Stimulated activated CD4-positive, alpha-beta T cell treated with anti-CD3 and anti-CD28 coated beads, Interleukin-2, amount 100 ng/mL, for 4 hours (primary cell): ENCODE data around the gene ADAM30.

ENCODE experiments used
- DNase-seq: peaks from one replicate; pipeline ENCODE4 v3.0.0-alpha.2; 2020; ENCODE audit warnings: low read depth

Gene ADAM30

DNA sequence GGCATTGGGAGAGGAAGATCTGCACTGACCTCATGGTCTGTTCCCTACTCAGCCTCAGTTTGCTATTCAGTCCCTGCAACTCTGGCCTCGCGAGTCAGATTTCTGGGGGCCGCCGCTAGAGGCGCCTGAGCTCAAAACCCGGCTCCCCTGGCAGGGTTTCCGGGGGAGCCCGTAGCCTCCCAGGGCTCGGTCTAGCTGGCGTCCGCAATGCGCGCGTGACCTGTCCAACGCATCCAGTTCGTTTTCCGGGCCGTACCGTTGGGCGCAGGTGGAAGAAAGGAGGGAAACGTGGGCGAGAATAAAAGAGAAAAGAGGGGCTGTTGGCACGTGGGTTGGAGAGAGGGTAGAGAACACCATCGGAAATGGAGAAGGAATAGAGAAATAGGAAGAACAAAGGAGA lies at the start of gene ADAM30:
TSS of gene ADAM30 (minus strand) at position 213 of the 400 bp plus-strand sequence. CDS start at position 34, 179 bp downstream.
- DNase-seq = no peak

DNA sequence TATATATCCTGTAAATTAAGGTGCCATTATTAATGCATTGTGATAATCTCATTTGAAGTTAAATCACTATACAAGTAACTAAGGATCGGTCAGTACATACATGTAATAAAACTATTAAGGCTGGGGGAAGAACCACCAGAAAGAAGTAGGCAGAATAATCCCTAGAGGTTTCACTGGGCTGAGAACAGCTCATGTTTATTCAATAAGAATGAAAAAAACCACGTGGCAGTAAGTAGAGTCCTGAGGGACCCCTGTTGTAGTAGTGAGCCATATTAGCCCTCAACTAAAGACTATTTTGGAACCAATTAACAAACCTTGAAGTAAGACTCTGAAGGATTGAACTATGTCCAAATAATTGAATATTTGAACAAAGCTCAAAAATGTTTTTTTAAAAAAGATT lies 46.9 kb upstream of the ADAM30 start:
- no peak for DNase-seq

- DNase-seq = no peak
Measured at GRCh38 chr1:119941392-119941791, 45.1 kb upstream of the ADAM30 start.

DNA sequence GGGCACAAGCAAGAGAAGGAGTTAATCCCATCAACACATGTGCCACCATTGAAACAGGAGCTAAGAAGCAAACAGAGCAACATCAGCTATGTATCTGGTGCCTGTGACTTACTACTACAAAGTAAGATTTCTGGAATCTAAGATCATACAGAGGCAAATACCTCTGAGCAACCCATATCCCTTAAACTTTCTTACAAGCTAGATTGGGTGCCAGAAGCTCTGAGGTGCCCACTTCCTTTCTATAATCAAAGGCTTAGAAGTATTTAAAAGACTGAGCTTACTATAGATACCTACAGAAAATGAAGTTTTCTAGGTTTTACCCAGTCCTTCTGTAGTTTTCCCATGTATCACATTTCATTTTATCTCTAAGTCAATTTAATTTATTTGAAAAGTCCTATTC lies 44.4 kb upstream of the ADAM30 start:
- DNase-seq = no peak

DNA sequence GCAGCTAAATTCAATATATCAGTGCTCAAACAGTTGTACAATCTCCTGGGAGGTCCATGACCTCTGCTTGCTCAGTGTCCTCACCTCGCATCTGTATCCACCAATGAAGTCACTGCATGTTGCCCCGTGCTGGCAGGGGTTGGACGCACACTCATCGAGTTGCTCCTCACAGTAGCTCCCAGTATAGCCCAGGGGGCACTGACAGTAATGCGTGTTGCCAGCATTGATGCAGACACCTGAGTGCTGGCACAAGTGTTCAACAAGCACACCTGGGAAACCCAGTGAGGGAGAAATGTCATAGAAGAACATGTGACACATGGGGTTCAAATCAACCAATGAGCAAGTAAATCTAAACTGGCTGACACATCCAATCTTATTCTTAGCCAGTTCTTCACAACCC lies 40.9 kb upstream of the ADAM30 start:
- no peak for DNase-seq

- DNase-seq = no peak
Measured at GRCh38 chr1:119935915-119936314, 39.6 kb upstream of the ADAM30 start.

- no peak for DNase-seq
Measured at GRCh38 chr1:119935373-119935772, 39.1 kb upstream of the ADAM30 start.

DNA sequence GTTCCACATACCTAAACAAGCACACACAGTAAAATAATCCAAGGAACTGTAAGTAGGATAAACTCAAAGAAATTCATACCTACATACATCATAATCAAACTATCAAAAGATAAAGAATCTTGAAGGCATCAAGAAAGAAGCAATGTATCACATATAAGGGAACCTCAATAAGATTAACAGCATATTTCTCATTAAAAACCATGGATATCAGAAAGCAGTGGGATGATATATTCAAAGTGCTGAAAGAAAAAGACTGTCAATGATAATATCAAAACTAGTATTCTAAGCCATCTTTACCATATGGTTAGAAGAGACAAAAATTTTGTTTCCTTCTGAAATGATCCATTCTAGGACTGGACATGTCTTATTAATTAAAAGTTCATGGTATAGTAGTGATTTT lies 37.1 kb upstream of the ADAM30 start:
- no peak for DNase-seq

- DNase-seq = no peak
Measured at GRCh38 chr1:119929643-119930315, 33.5 kb upstream of the ADAM30 start.

DNA sequence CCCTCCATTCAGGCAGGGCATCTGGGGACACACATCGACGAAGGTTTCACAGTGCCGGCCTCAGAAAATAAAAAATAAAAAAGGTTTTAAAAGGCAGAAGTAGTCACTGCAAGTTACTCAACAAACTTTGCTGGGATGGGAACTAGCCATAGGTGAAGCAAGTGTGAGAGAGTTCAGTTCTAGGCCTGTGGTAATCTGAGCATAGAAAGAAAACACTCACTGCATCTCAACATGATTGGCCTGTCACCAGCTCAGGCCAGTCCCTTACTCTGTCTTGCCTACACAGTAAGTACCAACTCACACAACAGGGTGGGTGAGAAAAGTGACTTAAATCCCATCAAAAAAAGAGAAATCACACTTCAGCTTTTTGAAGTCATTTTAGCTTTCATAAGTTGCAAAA lies 30.2 kb upstream of the ADAM30 start:
- DNase-seq = no peak

DNA sequence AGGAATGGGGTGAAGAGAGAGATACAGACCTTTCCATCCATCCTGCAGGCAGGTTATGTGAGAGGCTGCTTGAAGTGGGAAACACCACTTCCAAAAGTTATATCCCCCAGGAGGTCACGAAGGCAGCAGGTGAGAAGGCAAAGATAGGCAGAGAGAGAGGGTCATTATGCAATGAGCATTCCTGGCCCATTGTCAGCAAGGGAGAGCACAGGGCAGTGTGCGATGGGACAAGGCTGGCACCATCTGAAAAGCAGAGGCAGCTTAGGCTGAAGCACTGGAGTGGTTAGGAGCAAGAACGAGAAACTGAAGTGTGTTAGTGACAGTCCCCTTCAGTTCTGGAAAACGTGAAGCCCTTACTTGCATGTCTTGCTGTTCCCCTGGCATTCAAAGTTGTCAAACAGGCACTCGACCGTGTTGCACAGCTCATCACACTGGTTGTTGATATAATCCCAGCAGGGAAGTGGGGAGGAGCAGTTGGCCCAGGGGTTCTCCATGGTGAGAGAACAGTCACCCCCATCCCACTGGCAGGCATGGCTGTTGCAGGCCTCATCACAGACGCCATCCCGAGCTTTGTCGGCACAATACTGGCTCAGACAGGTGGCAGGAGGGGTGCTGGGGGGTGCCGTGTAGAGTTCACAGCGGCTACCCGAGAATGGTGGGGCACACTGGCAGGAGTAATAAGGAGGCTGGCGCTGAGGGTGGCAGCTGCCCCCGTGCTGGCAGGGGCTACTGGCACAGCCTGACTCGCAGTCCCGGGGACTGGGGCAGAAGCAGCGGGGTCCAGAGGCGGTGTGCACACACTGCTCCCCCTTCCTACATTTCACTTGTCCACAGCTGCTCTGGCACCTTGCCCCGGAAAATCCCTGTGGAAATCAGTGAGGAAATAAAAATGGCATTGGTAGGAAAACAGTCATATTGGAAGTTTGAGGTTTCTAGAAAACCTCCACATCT lies 28.9 kb upstream of the ADAM30 start:
- DNase-seq = no peak

GRCh38 chr1:119920104-119920968 lies 24.0 kb upstream of the ADAM30 start:
- DNase-seq = no peak

DNA sequence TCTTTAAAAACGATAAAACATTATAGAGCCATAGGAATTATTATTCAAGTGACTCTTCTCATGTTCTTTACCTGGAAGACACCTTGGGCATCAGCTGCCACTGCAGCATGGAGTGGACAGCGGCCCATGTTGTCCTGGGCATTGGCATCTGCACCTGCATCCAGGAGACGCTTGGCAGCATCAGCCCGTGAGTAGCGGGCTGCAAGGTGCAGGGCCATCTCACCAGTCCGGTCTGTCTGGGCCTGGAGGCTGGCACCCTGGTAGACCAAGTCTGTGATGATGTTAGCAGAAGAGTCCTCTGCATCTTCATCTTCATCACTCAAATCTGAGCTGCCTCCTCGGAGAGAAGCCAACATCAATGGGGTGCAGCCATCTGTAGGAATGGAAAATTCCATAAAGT lies 22.9 kb upstream of the ADAM30 start:
- DNase-seq = no peak

DNA sequence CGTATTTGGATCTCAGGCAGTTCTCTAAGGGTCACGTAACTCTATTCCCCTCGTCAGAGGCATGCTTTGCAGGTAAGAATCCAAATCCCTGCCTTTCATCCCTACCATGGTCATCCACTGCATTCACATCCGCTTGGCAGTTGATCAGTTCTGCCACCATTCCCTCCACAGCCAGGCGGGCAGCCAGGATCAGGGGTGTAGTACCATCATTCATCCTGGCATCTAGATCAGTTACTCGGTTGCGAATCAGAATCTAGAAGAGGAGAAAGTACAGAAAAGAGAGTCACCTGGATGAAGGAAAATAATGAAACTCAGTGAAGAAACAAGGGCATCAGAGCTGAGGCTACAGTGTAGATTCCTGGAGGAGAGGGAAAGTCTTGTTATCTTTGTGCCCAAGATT lies 22.0 kb upstream of the ADAM30 start:
- no peak for DNase-seq

GRCh38 chr1:119917304-119918055 lies 21.2 kb upstream of the ADAM30 start:
- no peak for DNase-seq

GRCh38 chr1:119915517-119915916 lies 19.2 kb upstream of the ADAM30 start:
- DNase-seq = no peak

DNA sequence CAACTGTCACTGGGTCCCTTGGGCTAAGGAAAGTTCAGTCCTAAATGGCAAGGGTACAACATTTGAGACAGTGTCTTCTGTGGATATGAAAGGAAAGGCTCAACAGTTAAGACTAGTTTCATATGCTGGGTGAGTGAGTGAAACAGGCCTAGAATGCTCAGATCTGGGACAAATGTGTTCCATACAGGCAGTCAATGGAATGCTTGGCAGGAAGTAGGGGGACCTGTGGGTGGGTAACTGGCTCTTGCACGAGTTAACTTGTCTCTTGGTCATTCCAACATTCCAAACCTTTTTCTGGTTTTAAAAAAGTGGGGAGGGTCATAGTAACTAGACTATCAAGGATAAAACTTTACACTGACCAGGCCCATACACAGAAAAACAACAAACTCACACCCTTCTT lies 17.8 kb upstream of the ADAM30 start:
- DNase-seq = no peak

DNA sequence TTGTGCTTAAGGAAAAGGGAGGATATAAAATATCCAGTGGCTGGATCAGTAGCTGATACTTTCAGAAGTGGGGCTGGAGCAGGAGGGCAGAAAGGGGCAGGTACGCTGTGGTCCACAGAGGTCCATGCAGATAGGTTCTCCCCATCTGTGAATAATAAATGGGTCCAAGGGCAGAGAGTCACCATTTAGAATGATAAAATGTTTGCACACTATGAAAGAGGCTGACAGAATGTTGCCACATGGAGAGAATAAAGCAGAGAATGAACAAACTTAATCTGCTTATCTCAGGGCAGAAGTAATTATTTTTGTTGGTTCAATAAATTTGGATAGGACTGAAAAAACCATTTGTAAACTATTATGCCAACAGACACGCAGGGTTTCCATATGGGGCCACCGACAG lies 16.6 kb upstream of the ADAM30 start:
- DNase-seq = no peak

DNA sequence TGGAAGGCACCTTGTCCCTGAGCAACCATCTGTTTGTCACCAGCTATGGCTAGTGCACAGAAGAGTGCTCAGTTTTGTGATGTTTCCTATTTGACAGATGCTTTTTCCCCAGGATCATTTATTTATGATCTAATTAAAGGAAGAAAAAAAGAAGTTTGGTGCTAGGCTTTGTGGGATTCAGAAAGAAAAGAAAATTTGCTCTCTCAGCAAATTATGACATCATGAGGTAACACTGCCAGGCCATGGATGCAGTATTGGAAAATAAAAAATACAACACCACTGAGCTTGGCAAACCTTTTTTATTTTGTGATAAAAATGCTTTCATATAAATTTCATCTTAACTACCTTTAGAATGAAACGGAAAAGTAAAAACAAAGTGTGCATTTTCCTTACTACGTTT lies 15.5 kb upstream of the ADAM30 start:
- DNase-seq = no peak

DNA sequence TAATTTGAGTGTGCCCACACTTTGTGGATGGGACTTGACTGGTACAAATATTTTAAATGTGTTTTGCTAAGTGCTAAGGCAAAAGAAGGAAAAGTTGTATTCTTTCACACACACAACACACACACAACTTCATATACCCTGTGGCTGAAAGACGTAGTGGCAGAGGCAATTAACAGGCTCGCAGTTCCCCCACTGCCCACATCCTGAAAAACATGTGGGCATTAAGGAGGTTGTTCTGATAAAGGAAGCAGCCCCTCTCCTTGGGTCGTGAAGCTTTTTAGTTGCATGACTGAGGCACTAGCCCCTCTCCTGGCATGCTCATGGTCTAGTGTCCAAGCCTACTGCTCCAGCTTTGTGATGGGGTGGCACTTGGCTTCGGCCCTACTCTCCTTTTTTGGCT lies 14.3 kb upstream of the ADAM30 start:
- no peak for DNase-seq

- DNase-seq = no peak
Measured at GRCh38 chr1:119909890-119910596, 13.7 kb upstream of the ADAM30 start.
